ENCODE measurements around the gene ASGR1. TPM values are rescaled to one million over a fixed set of nuclear protein-coding genes. Genes with fewer than 3 reads are reported as not detected.

Gene ASGR1
- polyA plus RNA-seq, 3 donors, result 82.0 to 126 (median 114) TPM

DNA sequence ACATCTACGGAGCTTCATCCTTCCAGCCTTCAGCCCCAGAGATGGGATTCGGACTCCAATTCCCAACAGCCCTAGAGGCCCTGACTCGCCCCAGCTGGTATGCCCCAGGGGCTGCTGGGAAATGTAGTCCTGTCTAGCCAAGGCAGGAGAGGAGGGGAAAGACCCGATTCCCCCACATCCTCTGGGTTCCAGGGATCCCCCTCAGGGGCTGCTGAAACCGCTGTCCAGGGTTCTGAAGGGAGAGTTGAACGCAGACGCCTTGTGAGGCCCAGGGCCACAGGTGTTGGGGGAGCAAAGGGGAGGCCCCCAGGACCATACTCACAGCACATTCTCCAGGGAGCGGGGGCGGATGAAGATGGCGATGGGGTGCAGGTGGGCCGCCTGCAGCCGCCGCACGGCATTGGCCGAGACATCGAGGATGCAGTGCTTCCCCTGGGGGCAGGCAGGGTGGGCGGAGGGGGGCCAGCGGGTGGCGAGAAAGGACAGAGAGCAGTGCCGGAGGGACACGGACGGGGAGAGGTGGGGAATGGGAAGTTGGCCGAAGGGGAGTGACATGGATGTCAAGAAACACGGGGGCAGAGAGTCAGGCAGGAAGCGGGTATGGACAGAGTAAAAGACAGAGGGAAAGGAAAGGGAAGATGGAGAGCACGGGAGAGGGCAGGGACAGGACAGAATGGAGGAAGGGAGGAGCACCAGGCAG lies 12.6 kb upstream of the ASGR1 start:
- no peaks in the 10 kb centered on the region for H3K27me3 Mint-ChIP-seq (ENCODE audit: low read depth in 3 of 3)
- peaks cover 56 to 81% of the 10 kb centered on the region in 2 donors for H3K36me3 Mint-ChIP-seq
- H3K4me3 ChIP-seq (replicated peaks in 1 of 3; ENCODE audit: low read depth in 2 of 3, low read length in 3 of 3), result no peak overlapping the region
- WGBS (ENCODE audit: insufficient coverage), result 97% methylated on average over 19 of the region's 26 CpGs
- intact Hi-C loops (cut with micrococcal nuclease), result no loop called here
- peak overlapping the region in 3 of 7 donors; percentile 52 to 71 (median 63) for H3K27ac Mint-ChIP-seq
- no peak overlapping the region for H3K27ac ChIP-seq (ENCODE audit: low read depth in 1 of 2, low read length in 2 of 2)
- no peaks in the 10 kb centered on the region for H3K27me3 ChIP-seq (ENCODE audit: control insufficient read depth in 2 of 2, insufficient read depth in 2 of 2, low read length in 2 of 2)
- no peaks in the 10 kb centered on the region for H3K79me2 ChIP-seq (ENCODE audit: insufficient read depth, low read length)
- DNase-seq, result no peak
- H3K9ac ChIP-seq (ENCODE audit: insufficient read depth, low read length, poor library complexity, severe bottlenecking), result no peak overlapping the region
- peaks cover 57 to 62% of the 10 kb centered on the region in 2 donors for H3K36me3 ChIP-seq (replicated peaks in 1 of 2; ENCODE audit: control insufficient read depth in 1 of 2, insufficient read depth in 2 of 2, low read length in 2 of 2)
- no peak overlapping the region for H2AFZ ChIP-seq (ENCODE audit: insufficient read depth, low read depth, low read length, poor library complexity, severe bottlenecking)
- peaks cover 2% of the 10 kb centered on the region for H3K4me1 Mint-ChIP-seq
- no peak overlapping the region for H3K4me3 Mint-ChIP-seq
- peaks cover 5% of the 10 kb centered on the region for H4K20me1 ChIP-seq (ENCODE audit: insufficient read depth, low read length)
- H3K4me1 ChIP-seq (ENCODE audit: control insufficient read depth in 1 of 2, insufficient read depth in 2 of 2, low read length in 2 of 2), result no peaks in the 10 kb centered on the region
- TF ChIP-seq, protein P1, sequence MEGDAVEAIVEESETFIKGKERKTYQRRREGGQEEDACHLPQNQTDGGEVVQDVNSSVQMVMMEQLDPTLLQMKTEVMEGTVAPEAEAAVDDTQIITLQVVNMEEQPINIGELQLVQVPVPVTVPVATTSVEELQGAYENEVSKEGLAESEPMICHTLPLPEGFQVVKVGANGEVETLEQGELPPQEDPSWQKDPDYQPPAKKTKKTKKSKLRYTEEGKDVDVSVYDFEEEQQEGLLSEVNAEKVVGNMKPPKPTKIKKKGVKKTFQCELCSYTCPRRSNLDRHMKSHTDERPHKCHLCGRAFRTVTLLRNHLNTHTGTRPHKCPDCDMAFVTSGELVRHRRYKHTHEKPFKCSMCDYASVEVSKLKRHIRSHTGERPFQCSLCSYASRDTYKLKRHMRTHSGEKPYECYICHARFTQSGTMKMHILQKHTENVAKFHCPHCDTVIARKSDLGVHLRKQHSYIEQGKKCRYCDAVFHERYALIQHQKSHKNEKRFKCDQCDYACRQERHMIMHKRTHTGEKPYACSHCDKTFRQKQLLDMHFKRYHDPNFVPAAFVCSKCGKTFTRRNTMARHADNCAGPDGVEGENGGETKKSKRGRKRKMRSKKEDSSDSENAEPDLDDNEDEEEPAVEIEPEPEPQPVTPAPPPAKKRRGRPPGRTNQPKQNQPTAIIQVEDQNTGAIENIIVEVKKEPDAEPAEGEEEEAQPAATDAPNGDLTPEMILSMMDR (IDR thresholded peaks at IDR 0.05), result no peak
- H3K4me2 ChIP-seq (replicated peaks; ENCODE audit: extremely low read depth, low read length, poor library complexity, severe bottlenecking), result no peak overlapping the region
- H3K9me3 ChIP-seq (replicated peaks in 1 of 2; ENCODE audit: control insufficient read depth in 1 of 2, insufficient read depth in 1 of 2, low read length in 2 of 2), result no peaks in the 10 kb centered on the region
- no peaks in the 10 kb centered on the region for H3K9me3 Mint-ChIP-seq

DNA sequence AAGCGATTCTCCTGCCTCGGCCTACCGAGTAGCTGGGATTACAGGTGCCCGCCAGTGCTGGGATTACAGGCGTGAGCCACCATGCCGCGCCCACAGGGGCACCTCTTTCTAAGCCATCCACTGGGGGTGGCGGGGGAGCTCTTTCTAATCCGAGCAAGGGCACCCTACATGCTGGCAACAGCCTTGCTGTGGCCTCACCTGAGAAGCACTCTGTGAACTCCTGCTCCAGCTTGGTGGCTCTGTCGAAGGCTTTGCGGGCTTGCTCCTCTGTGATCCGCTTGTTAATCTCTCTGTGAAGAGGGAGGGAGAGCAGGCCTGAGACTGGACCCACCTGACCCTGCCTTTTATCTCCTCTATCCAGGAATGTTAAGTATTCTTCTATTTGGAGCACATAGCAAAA lies 11.9 kb upstream of the ASGR1 start:
- H3K4me3 Mint-ChIP-seq, result no peak overlapping the region

More for the DNA sequence above, 11.9 kb upstream of the ASGR1 start:
- peaks cover 5% of the 10 kb centered on the region for H4K20me1 ChIP-seq (ENCODE audit: insufficient read depth, low read length)
- intact Hi-C loops (cut with micrococcal nuclease), result no loop called here
- H3K4me3 ChIP-seq (replicated peaks in 1 of 3; ENCODE audit: low read depth in 2 of 3, low read length in 3 of 3), result no peak overlapping the region
- H3K36me3 ChIP-seq (replicated peaks in 1 of 2; ENCODE audit: control insufficient read depth in 1 of 2, insufficient read depth in 2 of 2, low read length in 2 of 2), result peaks cover 50 to 55% of the 10 kb centered on the region in 2 donors
- H3K27ac Mint-ChIP-seq, result peak overlapping the region in 1 of 7 donors; percentile 52
- DNase-seq, result no peak
- no peaks in the 10 kb centered on the region for H3K79me2 ChIP-seq (ENCODE audit: insufficient read depth, low read length)
- no peaks in the 10 kb centered on the region for H3K27me3 ChIP-seq (ENCODE audit: control insufficient read depth in 2 of 2, insufficient read depth in 2 of 2, low read length in 2 of 2)
- H3K4me1 Mint-ChIP-seq, result peaks cover 8% of the 10 kb centered on the region
- peaks cover 49 to 74% of the 10 kb centered on the region in 2 donors for H3K36me3 Mint-ChIP-seq
- H2AFZ ChIP-seq (ENCODE audit: insufficient read depth, low read depth, low read length, poor library complexity, severe bottlenecking), result no peak overlapping the region
- H3K27me3 Mint-ChIP-seq (ENCODE audit: low read depth in 3 of 3), result no peaks in the 10 kb centered on the region
- H3K9me3 Mint-ChIP-seq, result no peaks in the 10 kb centered on the region
- H3K4me1 ChIP-seq (ENCODE audit: control insufficient read depth in 1 of 2, insufficient read depth in 2 of 2, low read length in 2 of 2), result no peaks in the 10 kb centered on the region
- TF ChIP-seq, protein P1 (IDR thresholded peaks at IDR 0.05), result no peak
- no peak overlapping the region for H3K9ac ChIP-seq (ENCODE audit: insufficient read depth, low read length, poor library complexity, severe bottlenecking)
- H3K27ac ChIP-seq (ENCODE audit: low read depth in 1 of 2, low read length in 2 of 2), result no peak overlapping the region
- no peaks in the 10 kb centered on the region for H3K9me3 ChIP-seq (replicated peaks in 1 of 2; ENCODE audit: control insufficient read depth in 1 of 2, insufficient read depth in 1 of 2, low read length in 2 of 2)
- WGBS (ENCODE audit: insufficient coverage), result 99% methylated on average over 9 of the region's 12 CpGs
- no peak overlapping the region for H3K4me2 ChIP-seq (replicated peaks; ENCODE audit: extremely low read depth, low read length, poor library complexity, severe bottlenecking)
